HepG2 (cell line): ENCODE data around the gene LRRC17. TPM values are rescaled to one million over a fixed set of nuclear protein-coding genes. Genes with fewer than 3 reads are reported as not detected.

Source experiments
- ATAC-seq: fragments of 200-7000 bp; cut with Tn5 transposase; 3 replicates; pipeline ENCODE4 v1.9.1; 2020; ENCODE audit warnings: mild to moderate bottlenecking, moderate library complexity
- BruUV-seq: library from RNA; stranded (reverse); fragments of 400-500 nt; replicated peaks from 2 replicates; lab custom pipeline; 2021; lab: Mats Ljungman, UMichigan
- CTCF ChIA-PET: fragments of 300-600 bp; formaldehyde crosslinking; extraction: SDS; loops from one replicate; lab custom pipeline; 2021; ENCODE audit warnings: low total read pairs, inconsistent platforms, low intra/inter-chr PET ratio; lab: Yijun Ruan, JAX
- POLR2A ChIA-PET: fragments of 350-600 bp; sonication (Branson Sonifier 250); formaldehyde crosslinking; loops from one replicate; lab custom pipeline; 2020; ENCODE audit warnings: antibody characterized with exemption, inconsistent platforms; lab: Yijun Ruan, JAX
- DNase-seq: peaks from one replicate; pipeline ENCODE4 v3.0.0-alpha.2; 2015; ENCODE audit warnings: low spot score
- FAIRE-seq: peaks from 3 replicates; lab custom pipeline; 2011; peaks lifted over from hg19 to GRCh38; lab: Jason Lieb, UNC
- H2AFZ ChIP-seq: one replicate; pipeline ENCODE4 v1.6.1; 2011; ENCODE audit warnings: low read length, inconsistent platforms
- H3K27ac ChIP-seq: fragments of 300-600 bp; 3 replicates; pipeline ENCODE4 v1.8.0; 2011; ENCODE audit warnings: mixed run types, mild to moderate bottlenecking, mixed read lengths, low read length, inconsistent platforms; ENCODE audit not compliant: insufficient read depth; ENCODE audit errors: extremely low read length
- H3K27me3 ChIP-seq, 2 experiments: fragments of 200-600 bp in 1 of 2; 2 replicates in 1 of 2; 3 replicates in 1 of 2; pipeline versions ENCODE4 v1.6.0 to v1.8.0; 2011; ENCODE audit warnings: low read length in 2 of 2, mild to moderate bottlenecking in 2 of 2, moderate library complexity in 2 of 2, inconsistent platforms in 1 of 2; ENCODE audit not compliant: insufficient read depth in 2 of 2, control insufficient read depth in 1 of 2
- H3K36me3 ChIP-seq, 2 experiments: fragments of 200-600 bp in 1 of 2; replicated peaks in 1 of 2; 2 replicates in 1 of 2; 3 replicates in 1 of 2; pipeline versions ENCODE4 v1.5.1 to v1.8.0; 2011; ENCODE audit warnings: low read length in 2 of 2, inconsistent platforms in 1 of 2; ENCODE audit not compliant: insufficient read depth in 2 of 2, control insufficient read depth in 1 of 2
- H3K4me1 ChIP-seq: 2 replicates; pipeline ENCODE4 v1.5.1; 2012; ENCODE audit warnings: low read length, inconsistent platforms; ENCODE audit not compliant: insufficient read depth
- H3K4me2 ChIP-seq: 2 replicates; pipeline ENCODE4 v1.6.0; 2011; ENCODE audit warnings: low read depth, low read length, inconsistent platforms
- H3K4me3 ChIP-seq, 3 experiments: fragments of 200-600 bp in 1 of 3; sonication (generic), shearing (Covaris generic) in 1 of 3; replicated peaks in 1 of 3; 2 replicates each; pipeline ENCODE4 v1.5.1; 2011 to 2016; ENCODE audit warnings: low read length in 3 of 3, inconsistent platforms in 2 of 3, low read depth in 2 of 3, mild to moderate bottlenecking in 2 of 3, control low read depth in 1 of 3, mixed read lengths in 1 of 3; ENCODE audit not compliant: insufficient read depth in 1 of 3
- H3K79me2 ChIP-seq: one replicate; pipeline ENCODE4 v1.6.1; 2011; ENCODE audit warnings: low read length, inconsistent platforms; ENCODE audit not compliant: insufficient read depth
- H3K9ac ChIP-seq: 2 replicates; pipeline ENCODE4 v1.6.0; 2011; ENCODE audit warnings: mild to moderate bottlenecking, low read depth, low read length, inconsistent platforms; ENCODE audit not compliant: insufficient read depth
- H3K9me3 ChIP-seq: 2 replicates; pipeline ENCODE4 v1.5.1; 2012; ENCODE audit warnings: mild to moderate bottlenecking, low read length
- H4K20me1 ChIP-seq: 2 replicates; pipeline ENCODE4 v1.6.0; 2011; ENCODE audit warnings: inconsistent platforms, mild to moderate bottlenecking, low read length, moderate library complexity; ENCODE audit not compliant: insufficient read depth
- GATA4 ChIP-seq: sonication (generic); IDR thresholded peaks from 2 replicates; pipeline ENCODE4 v1.6.1; 2016; ENCODE audit warnings: antibody characterized with exemption, low read depth, borderline replicate concordance
- HMGXB3 ChIP-seq: sonication (generic); formaldehyde crosslinking; IDR thresholded peaks from 2 replicates; pipeline ENCODE4 v1.4.0; 2020; ENCODE audit warnings: missing genetic modification reagents, borderline replicate concordance
- HOXD1 ChIP-seq: sonication (generic); formaldehyde crosslinking; IDR thresholded peaks from 2 replicates; pipeline ENCODE4 v1.5.0; 2020; ENCODE audit warnings: missing genetic modification reagents
- MEIS2 ChIP-seq: sonication (generic); formaldehyde crosslinking; IDR thresholded peaks from 2 replicates; pipeline ENCODE4 v1.9.0; 2021; ENCODE audit warnings: mild to moderate bottlenecking, missing genetic modification reagents
- NONO ChIP-seq, 2 experiments: fragments of 450-650 bp in 1 of 2; sonication (generic) in 1 of 2; formaldehyde crosslinking in 1 of 2; IDR thresholded peaks in 1 of 2; conservative IDR thresholded peaks in 1 of 2; 2 replicates each; pipeline versions ENCODE4 v1.6.1 to v1.8.0; 2017 to 2022; ENCODE audit warnings: mild to moderate bottlenecking in 1 of 2, missing genetic modification reagents in 1 of 2, moderate library complexity in 1 of 2
- POLR2AphosphoS2 ChIP-seq: IDR thresholded peaks from 2 replicates; pipeline ENCODE4 v1.6.1; 2011; ENCODE audit warnings: low read depth, low read length, improper control_type of control experiment
- RARG ChIP-seq: sonication (generic); formaldehyde crosslinking; IDR thresholded peaks from 2 replicates; pipeline ENCODE4 v1.4.0; 2020; ENCODE audit warnings: low read depth, mild to moderate bottlenecking, missing genetic modification reagents
- SSRP1 ChIP-seq: IDR thresholded peaks from 2 replicates; pipeline ENCODE4 v1.6.1; 2016; ENCODE audit warnings: control low read depth
- ZBTB42 ChIP-seq: sonication (generic); formaldehyde crosslinking; IDR thresholded peaks from 2 replicates; pipeline ENCODE4 v1.5.0; 2020; ENCODE audit warnings: mild to moderate bottlenecking, missing genetic modification reagents
- ZFP36 ChIP-seq: fragments of 150-350 bp; IDR thresholded peaks from 2 replicates; pipeline ENCODE4 v1.6.1; 2018; ENCODE audit warnings: borderline replicate concordance, low read length, low read depth; ENCODE audit not compliant: partially characterized antibody
- ZNF207 ChIP-seq: fragments of 450-650 bp; IDR thresholded peaks from 2 replicates; pipeline ENCODE4 v1.6.1; 2016; ENCODE audit warnings: antibody characterized with exemption, borderline replicate concordance
- ZNF530 ChIP-seq: sonication (generic); formaldehyde crosslinking; IDR thresholded peaks from 2 replicates; pipeline ENCODE4 v1.5.0; 2020; ENCODE audit warnings: low read depth, mild to moderate bottlenecking, missing genetic modification reagents
- in situ Hi-C: cut with HindIII; loops from 2 replicates; pipeline ENCODE4 v1.10.0; 2017; ENCODE audit warnings: low pct_unique_long_range_greater_than_20kb; ENCODE audit not compliant: extremely low pct_ligation_motif_present
- intact Hi-C: fragments of 100-400 bp; cut with micrococcal nuclease; formaldehyde crosslinking; loops from one replicate; pipeline ENCODE4 v1.10.0; 2022; ENCODE audit not compliant: unreplicated experiment
- polyA plus RNA-seq, 8 experiments: library from polyadenylated mRNA; depleted of rRNA in 3 of 8; stranded (reverse) in 7 of 8; unstranded in 1 of 8; fragments of >200 nt; fragmentation: Illumina TruSeq in 4 of 8; extraction: Trizol in 4 of 8; gene quantifications; 2 replicates each; pipeline versions ENCODE4 v1.2.1 to v1.2.3, GENCODE V29; 2011 to 2016; ENCODE audit warnings: low read depth in 4 of 8, missing spikeins in 1 of 8, mixed read lengths in 1 of 8; ENCODE audit not compliant: insufficient read depth in 1 of 8
- total RNA-seq, 5 experiments: library from RNA; depleted of rRNA; stranded (reverse); fragments of >200 nt; fragmentation: Illumina TruSeq; extraction: Trizol; gene quantifications; 2 replicates each; pipeline ENCODE4 v1.2.3, GENCODE V29; 2016; ENCODE audit warnings: low read depth in 1 of 5
- TF ChIP-seq, protein P1 (sequence below): IDR thresholded peaks from 2 replicates; pipeline ENCODE4 v1.6.1; 2016; ENCODE audit warnings: low read depth
- TF ChIP-seq, protein P2 (sequence below): sonication (generic); formaldehyde crosslinking; IDR thresholded peaks from 2 replicates; pipeline ENCODE4 v1.5.0; 2020; ENCODE audit warnings: missing genetic modification reagents
- TF ChIP-seq, protein P3 (sequence below): sonication (generic); formaldehyde crosslinking; IDR thresholded peaks from 2 replicates; pipeline ENCODE4 v1.8.0; 2023; ENCODE audit warnings: mild to moderate bottlenecking, missing genetic modification reagents

LRRC17 gene
- total and polyA plus RNA-seq, 2 of the 13 experiments (the other 11 are each of a cell fraction or from before 2014, with no cell fraction given), result 0.20 to 0.66 TPM

DNA sequence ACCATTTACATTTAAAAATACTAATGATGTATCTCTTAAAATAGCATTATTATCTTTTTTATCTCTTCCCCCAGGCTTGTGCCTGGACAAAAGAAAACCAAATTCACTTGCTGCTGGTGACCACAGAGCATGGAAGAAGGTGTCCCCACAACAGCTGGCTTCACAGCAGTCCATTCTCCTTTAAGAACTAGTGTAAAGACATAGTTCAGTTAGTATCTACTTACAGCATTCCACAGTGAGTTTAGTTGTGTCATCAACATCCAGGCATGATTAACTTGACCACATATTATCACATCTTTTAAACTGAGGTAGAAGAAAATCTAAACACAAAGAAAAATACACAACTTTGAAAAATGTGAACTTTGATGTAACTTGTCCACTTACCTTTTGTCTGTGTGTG lies 55.0 kb downstream of the LRRC17 start:
- ChIA-PET CTCF (no interaction called here), POLR2A (no interaction called here)
- H3K4me3 ChIP-seq, result no peak overlapping the region
- in situ Hi-C loops, result no loop called here
- TF ChIP-seq, protein P1, sequence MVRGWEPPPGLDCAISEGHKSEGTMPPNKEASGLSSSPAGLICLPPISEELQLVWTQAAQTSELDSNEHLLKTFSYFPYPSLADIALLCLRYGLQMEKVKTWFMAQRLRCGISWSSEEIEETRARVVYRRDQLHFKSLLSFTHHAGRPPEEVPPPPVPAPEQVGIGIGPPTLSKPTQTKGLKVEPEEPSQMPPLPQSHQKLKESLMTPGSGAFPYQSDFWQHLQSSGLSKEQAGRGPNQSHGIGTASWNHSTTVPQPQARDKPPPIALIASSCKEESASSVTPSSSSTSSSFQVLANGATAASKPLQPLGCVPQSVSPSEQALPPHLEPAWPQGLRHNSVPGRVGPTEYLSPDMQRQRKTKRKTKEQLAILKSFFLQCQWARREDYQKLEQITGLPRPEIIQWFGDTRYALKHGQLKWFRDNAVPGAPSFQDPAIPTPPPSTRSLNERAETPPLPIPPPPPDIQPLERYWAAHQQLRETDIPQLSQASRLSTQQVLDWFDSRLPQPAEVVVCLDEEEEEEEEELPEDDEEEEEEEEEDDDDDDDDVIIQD, result no peak
- no peak for TF ChIP-seq RARG (CRISPR knock-in tag)
- no peak for TF ChIP-seq GATA4
- no peak for TF ChIP-seq ZBTB42 (CRISPR knock-in tag)
- no peak for TF ChIP-seq HMGXB3 (CRISPR knock-in tag)
- TF ChIP-seq, protein P2, sequence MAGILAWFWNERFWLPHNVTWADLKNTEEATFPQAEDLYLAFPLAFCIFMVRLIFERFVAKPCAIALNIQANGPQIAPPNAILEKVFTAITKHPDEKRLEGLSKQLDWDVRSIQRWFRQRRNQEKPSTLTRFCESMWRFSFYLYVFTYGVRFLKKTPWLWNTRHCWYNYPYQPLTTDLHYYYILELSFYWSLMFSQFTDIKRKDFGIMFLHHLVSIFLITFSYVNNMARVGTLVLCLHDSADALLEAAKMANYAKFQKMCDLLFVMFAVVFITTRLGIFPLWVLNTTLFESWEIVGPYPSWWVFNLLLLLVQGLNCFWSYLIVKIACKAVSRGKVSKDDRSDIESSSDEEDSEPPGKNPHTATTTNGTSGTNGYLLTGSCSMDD (CRISPR knock-in tag), result no peak
- no peak for TF ChIP-seq ZFP36
- TF ChIP-seq ZNF530 (CRISPR knock-in tag), result no peak
- no peak for TF ChIP-seq MEIS2 (CRISPR knock-in tag)
- no peak for TF ChIP-seq NONO (IDR thresholded peaks at IDR 0.05)
- no peak for TF ChIP-seq NONO (CRISPR knock-in tag; conservative IDR thresholded peaks at IDR 0.05)
- TF ChIP-seq POLR2AphosphoS2, result no peak
- TF ChIP-seq, protein P3, sequence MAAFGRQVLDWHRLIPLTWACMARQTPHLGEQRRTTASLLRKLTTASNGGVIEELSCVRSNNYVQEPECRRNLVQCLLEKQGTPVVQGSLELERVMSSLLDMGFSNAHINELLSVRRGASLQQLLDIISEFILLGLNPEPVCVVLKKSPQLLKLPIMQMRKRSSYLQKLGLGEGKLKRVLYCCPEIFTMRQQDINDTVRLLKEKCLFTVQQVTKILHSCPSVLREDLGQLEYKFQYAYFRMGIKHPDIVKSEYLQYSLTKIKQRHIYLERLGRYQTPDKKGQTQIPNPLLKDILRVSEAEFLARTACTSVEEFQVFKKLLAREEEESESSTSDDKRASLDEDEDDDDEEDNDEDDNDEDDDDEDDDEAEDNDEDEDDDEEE (CRISPR knock-in tag), result no peak
- no peak for TF ChIP-seq HOXD1
- TF ChIP-seq SSRP1 (CRISPR knock-in tag), result no peak
- TF ChIP-seq ZNF207, result no peak
- H3K9ac ChIP-seq, result no peak overlapping the region
- H3K9me3 ChIP-seq, result no peaks in the 10 kb centered on the region
- DNase-seq, result no peak
- H3K4me1 ChIP-seq, result no peaks in the 10 kb centered on the region
- H3K27me3 ChIP-seq, result no peaks in the 10 kb centered on the region; a peak in 1 of 5 replicates
- no peak for FAIRE-seq
- H3K4me2 ChIP-seq, result no peak overlapping the region
- no peak overlapping the region for H2AFZ ChIP-seq
- no peak for ATAC-seq
- no peaks in the 10 kb centered on the region for H3K79me2 ChIP-seq
- H4K20me1 ChIP-seq, result no peaks in the 10 kb centered on the region
- BruUV-seq, result no TSS peak
- intact Hi-C loops, result no loop called here
- H3K27ac ChIP-seq, result no peak overlapping the region
- no peaks in the 10 kb centered on the region for H3K36me3 ChIP-seq
